CD4-positive, alpha-beta T cell (primary cell): ENCODE results near the gene FUT8. TPM values are rescaled to one million over a fixed set of nuclear protein-coding genes. Genes with fewer than 3 reads are reported as not detected.

Source experiments
- ATAC-seq: fragments of 200-7000 bp; cut with Tn5 transposase; one replicate; pipeline ENCODE4 v1.10.0; 2022; ENCODE audit warnings: mild to moderate bottlenecking; ENCODE audit not compliant: poor library complexity
- CTCF ChIA-PET: fragments of 350-600 bp; sonication (Branson Sonifier 250); formaldehyde crosslinking; loops from one replicate; lab custom pipeline; 2021; ENCODE audit warnings: antibody characterized with exemption, inconsistent platforms; lab: Charles Lee
- POLR2A ChIA-PET: fragments of 350-600 bp; sonication (Branson Sonifier 250); formaldehyde crosslinking; loops from one replicate; lab custom pipeline; 2021; ENCODE audit warnings: antibody characterized with exemption, inconsistent platforms; lab: Charles Lee
- DNase-seq, 14 experiments: peaks; one replicate each; pipeline ENCODE4 v3.0.0-alpha.2; 2013 to 2020; ENCODE audit warnings: mixed read lengths in 2 of 14
- H3K27ac ChIP-seq, 2 donors: one replicate each; pipeline versions ENCODE4 v1.5.1 to v1.7.0; 2013; ENCODE audit warnings: low read length in 2 of 2, low read depth in 1 of 2, mild to moderate bottlenecking in 1 of 2
- H3K27me3 ChIP-seq, 2 experiments: 1 replicate in 1 of 2; 2 replicates in 1 of 2; pipeline versions ENCODE4 v1.6.1 to v1.7.0; 2013; ENCODE audit warnings: low read length in 2 of 2, control low read depth in 1 of 2, mild to moderate bottlenecking in 1 of 2, moderate library complexity in 1 of 2; ENCODE audit not compliant: insufficient read depth in 2 of 2, control insufficient read depth in 1 of 2
- H3K36me3 ChIP-seq: one replicate; pipeline ENCODE4 v1.6.1; 2013; ENCODE audit warnings: low read length, control low read depth; ENCODE audit not compliant: insufficient read depth
- H3K4me1 ChIP-seq: one replicate; pipeline ENCODE4 v1.6.1; 2013; ENCODE audit warnings: low read length, control low read depth; ENCODE audit not compliant: insufficient read depth
- H3K4me3 ChIP-seq: one replicate; pipeline ENCODE4 v1.5.1; 2013; ENCODE audit warnings: mild to moderate bottlenecking, low read length, moderate library complexity
- H3K9me3 ChIP-seq, 2 experiments: 1 replicate in 1 of 2; 2 replicates in 1 of 2; pipeline versions ENCODE4 v1.6.1 to v1.7.0; 2013; ENCODE audit warnings: low read length in 2 of 2, mild to moderate bottlenecking in 2 of 2, control low read depth in 1 of 2, moderate library complexity in 1 of 2; ENCODE audit not compliant: control insufficient read depth in 1 of 2, insufficient read depth in 1 of 2
- H3K27ac Mint-ChIP-seq: one replicate; pipeline ENCODE4 v1.8.0; 2020; ENCODE audit warnings: mixed read lengths
- H3K27me3 Mint-ChIP-seq: one replicate; pipeline ENCODE4 v1.8.0; 2021; ENCODE audit warnings: mixed read lengths
- H3K36me3 Mint-ChIP-seq: one replicate; pipeline ENCODE4 v1.8.0; 2021; ENCODE audit warnings: low read depth, mixed read lengths
- H3K4me1 Mint-ChIP-seq: one replicate; pipeline ENCODE4 v1.8.0; 2021; ENCODE audit warnings: low read depth, mixed read lengths
- H3K4me3 Mint-ChIP-seq: one replicate; pipeline ENCODE4 v1.8.0; 2020; ENCODE audit warnings: mild to moderate bottlenecking, mixed read lengths
- H3K9me3 Mint-ChIP-seq: one replicate; pipeline ENCODE4 v1.8.0; 2020; ENCODE audit warnings: mixed read lengths
- intact Hi-C, 2 experiments: fragments of 100-400 bp; cut with DNase I in 1 of 2; cut with micrococcal nuclease in 1 of 2; formaldehyde crosslinking; loops; one replicate each; pipeline versions ENCODE4 v1.15.1 to v1.9.0; 2023 to 2025; cut with DNase I, micrococcal nuclease
- total RNA-seq, 174 experiments: library from RNA in 2 of 174; stranded (reverse) in 2 of 174; gene quantifications; one replicate each; pipeline ENCODE4 v1.2.3 and lab custom pipeline; 2021 to 2026
- TF ChIP-seq, protein P1 (sequence below): fragments of 200-600 bp; IDR thresholded peaks from one replicate; pipeline ENCODE4 v1.8.0; 2022; ENCODE audit warnings: antibody characterized with exemption, mild to moderate bottlenecking

Gene FUT8
- total RNA-seq, 2 experiments from 2014 or later = 31.3 to 39.1 TPM

DNA sequence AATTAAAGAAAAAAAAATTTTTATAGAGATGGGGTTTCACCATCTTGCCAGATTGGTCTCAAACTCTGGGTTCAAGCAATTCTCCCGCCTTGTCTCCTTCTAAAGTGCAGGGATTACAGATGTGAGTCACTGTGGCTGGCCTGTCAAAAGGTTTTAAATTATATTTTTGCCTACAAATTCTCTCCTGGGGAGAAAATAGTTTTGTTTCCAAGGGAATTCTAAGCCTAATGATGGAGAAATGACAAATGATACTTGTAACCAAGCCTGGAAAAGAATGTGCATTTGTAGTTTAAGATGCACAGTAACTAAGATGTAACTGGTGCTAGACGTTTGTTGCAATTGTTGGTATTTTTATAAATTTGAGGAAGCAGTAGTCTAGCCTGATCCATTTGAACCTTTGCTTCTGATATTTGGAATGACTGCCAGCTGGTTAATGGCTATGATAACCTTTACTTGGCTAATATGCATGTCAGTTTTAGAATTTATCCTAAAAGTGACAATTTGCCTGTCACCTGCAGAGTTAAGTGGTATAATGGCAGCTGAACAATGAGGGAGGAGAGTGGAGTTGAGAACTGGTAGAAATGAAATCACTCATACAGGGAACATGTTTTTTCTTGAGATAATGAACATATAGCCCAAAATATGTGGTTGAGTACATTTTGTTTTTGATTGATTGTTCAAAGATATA, 148.0 kb downstream of the FUT8 start:
- no peak overlapping the region for H3K27ac ChIP-seq
- H3K9me3 ChIP-seq = no peaks in the 10 kb centered on the region
- no peak for ATAC-seq
- H3K4me1 ChIP-seq = no peaks in the 10 kb centered on the region
- Mint-ChIP-seq H3K9me3 (peaks cover 3% of the 10 kb centered on the region), H3K27me3 (no peaks in the 10 kb centered on the region), H3K4me3 (no peak overlapping the region), H3K4me1 (peaks cover 38% of the 10 kb centered on the region), H3K27ac (no peak overlapping the region), H3K36me3 (peaks cover 46% of the 10 kb centered on the region)
- POLR2A ChIA-PET = no interaction called here
- H3K36me3 ChIP-seq = peaks cover 9% of the 10 kb centered on the region
- intact Hi-C loops = loop anchor here in 1 of 2 experiments (5.0 kb wide), 1 partner anchor 58 kb away; no protein-coding TSS in a partner anchor
- no peaks in the 10 kb centered on the region for H3K27me3 ChIP-seq
- DNase-seq = no peak
- TF ChIP-seq, protein P1, sequence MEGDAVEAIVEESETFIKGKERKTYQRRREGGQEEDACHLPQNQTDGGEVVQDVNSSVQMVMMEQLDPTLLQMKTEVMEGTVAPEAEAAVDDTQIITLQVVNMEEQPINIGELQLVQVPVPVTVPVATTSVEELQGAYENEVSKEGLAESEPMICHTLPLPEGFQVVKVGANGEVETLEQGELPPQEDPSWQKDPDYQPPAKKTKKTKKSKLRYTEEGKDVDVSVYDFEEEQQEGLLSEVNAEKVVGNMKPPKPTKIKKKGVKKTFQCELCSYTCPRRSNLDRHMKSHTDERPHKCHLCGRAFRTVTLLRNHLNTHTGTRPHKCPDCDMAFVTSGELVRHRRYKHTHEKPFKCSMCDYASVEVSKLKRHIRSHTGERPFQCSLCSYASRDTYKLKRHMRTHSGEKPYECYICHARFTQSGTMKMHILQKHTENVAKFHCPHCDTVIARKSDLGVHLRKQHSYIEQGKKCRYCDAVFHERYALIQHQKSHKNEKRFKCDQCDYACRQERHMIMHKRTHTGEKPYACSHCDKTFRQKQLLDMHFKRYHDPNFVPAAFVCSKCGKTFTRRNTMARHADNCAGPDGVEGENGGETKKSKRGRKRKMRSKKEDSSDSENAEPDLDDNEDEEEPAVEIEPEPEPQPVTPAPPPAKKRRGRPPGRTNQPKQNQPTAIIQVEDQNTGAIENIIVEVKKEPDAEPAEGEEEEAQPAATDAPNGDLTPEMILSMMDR = no peak
- H3K4me3 ChIP-seq = no peak overlapping the region
- CTCF ChIA-PET = no interaction called here

DNA sequence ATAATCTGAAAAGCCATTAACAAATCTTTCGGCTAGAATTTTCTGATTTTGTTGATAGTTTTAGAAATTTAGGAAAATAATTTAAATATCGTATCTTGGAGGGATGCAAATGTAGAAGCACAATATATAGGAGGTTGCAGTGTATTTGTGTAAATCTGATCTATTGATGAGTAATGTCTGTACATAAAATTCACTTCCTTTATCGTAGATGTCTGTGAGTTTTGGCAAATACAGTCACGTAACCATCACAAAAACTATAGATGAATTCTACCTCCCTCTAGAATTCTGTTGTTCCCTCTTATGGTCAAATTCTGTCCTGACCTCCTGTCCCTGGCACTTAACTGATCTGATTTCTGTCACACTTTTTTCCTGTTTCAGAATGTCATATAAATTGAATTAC, 151.8 kb downstream of the FUT8 start:
- no peak overlapping the region for H3K4me3 Mint-ChIP-seq
- Histone ChIP-seq H3K36me3 (peaks cover 9% of the 10 kb centered on the region), H3K4me3 (no peak overlapping the region), H3K4me1 (no peaks in the 10 kb centered on the region), H3K9me3 (no peaks in the 10 kb centered on the region), H3K27me3 (no peaks in the 10 kb centered on the region), H3K27ac (no peak overlapping the region)
- H3K27me3 Mint-ChIP-seq = no peaks in the 10 kb centered on the region
- no peak overlapping the region for H3K27ac Mint-ChIP-seq
- TF ChIP-seq, protein P1 = no peak
- DNase-seq (no peak), ATAC-seq (no peak)
- CTCF ChIA-PET = no interaction called here
- H3K36me3 Mint-ChIP-seq = peaks cover 63% of the 10 kb centered on the region
- H3K9me3 Mint-ChIP-seq = peaks cover 3% of the 10 kb centered on the region
- POLR2A ChIA-PET = no interaction called here
- intact Hi-C loops = loop anchor here in 1 of 2 experiments (5.0 kb wide), 1 partner anchor 62 kb away; no protein-coding TSS in a partner anchor
- H3K4me1 Mint-ChIP-seq = peaks cover 59% of the 10 kb centered on the region

DNA sequence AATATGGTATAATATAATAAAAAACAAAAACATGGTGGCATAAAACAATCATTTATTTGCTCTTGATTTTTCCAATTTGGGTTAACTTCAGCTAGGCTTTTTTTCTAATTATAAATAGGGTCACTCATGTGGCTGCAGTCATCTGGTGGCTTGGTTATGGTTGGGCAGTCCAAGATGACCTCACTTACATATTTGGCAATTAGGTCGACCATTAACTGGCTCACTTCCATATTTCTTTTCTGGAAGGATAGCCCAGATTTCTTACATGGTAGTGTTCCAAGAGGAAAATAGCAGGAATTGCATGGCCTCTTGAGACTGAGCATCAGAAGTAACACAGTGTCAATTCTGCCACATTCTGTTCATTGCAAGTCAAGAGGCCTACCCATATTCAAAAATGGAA, 153.4 kb downstream of the FUT8 start:
- Histone ChIP-seq H3K36me3 (peaks cover 9% of the 10 kb centered on the region), H3K4me1 (no peaks in the 10 kb centered on the region), H3K9me3 (no peaks in the 10 kb centered on the region), H3K4me3 (no peak overlapping the region), H3K27me3 (no peaks in the 10 kb centered on the region), H3K27ac (no peak overlapping the region)
- intact Hi-C loops = no loop called here
- ChIA-PET CTCF (no interaction called here), POLR2A (no interaction called here)
- DNase-seq (no peak), ATAC-seq (no peak)
- TF ChIP-seq, protein P1 = no peak
- Mint-ChIP-seq H3K27me3 (no peaks in the 10 kb centered on the region), H3K4me3 (no peak overlapping the region), H3K9me3 (peaks cover 3% of the 10 kb centered on the region), H3K27ac (no peak overlapping the region), H3K36me3 (peaks cover 70% of the 10 kb centered on the region), H3K4me1 (peaks cover 59% of the 10 kb centered on the region)
